HepG2 (cell line): ENCODE data around the gene HEXIM1. TPM values are rescaled to one million over a fixed set of nuclear protein-coding genes. Genes with fewer than 3 reads are reported as not detected.

Experiments
- AGO2 ChIP-seq: fragments of 200-400 bp; formaldehyde crosslinking; optimal IDR thresholded peaks from 2 replicates; pipeline ENCODE3; 2017; ENCODE audit warnings: mild to moderate bottlenecking, low read depth, low read length, moderate library complexity
- ARNTL ChIP-seq: sonication (generic); formaldehyde crosslinking; IDR thresholded peaks from 2 replicates; pipeline ENCODE4 v1.4.0; 2020; ENCODE audit warnings: mild to moderate bottlenecking, missing genetic modification reagents
- CHCHD3 ChIP-seq: sonication (generic); formaldehyde crosslinking; IDR thresholded peaks from 2 replicates; pipeline ENCODE4 v1.8.0; 2022; ENCODE audit warnings: mild to moderate bottlenecking, missing genetic modification reagents, moderate library complexity
- GTF3A ChIP-seq: sonication (generic); formaldehyde crosslinking; conservative IDR thresholded peaks from 2 replicates; pipeline ENCODE4 v1.4.0; 2020; ENCODE audit warnings: mild to moderate bottlenecking, missing genetic modification reagents
- HDAC6 ChIP-seq: fragments of 200-600 bp; sonication (generic); IDR thresholded peaks from 2 replicates; pipeline ENCODE4 v1.7.0; 2017; ENCODE audit warnings: mild to moderate bottlenecking, antibody characterized with exemption, low read length, low read depth
- HNRNPL ChIP-seq: fragments of 200-400 bp; formaldehyde crosslinking; IDR thresholded peaks from 2 replicates; pipeline ENCODE4 v1.6.1; 2017; ENCODE audit warnings: mild to moderate bottlenecking, low read depth, low read length
- NFE2L1 ChIP-seq: sonication (generic); formaldehyde crosslinking; IDR thresholded peaks from 2 replicates; pipeline ENCODE4 v1.4.0; 2020; ENCODE audit warnings: missing genetic modification reagents, mild to moderate bottlenecking, borderline replicate concordance
- NKX3-1 ChIP-seq: sonication (generic); formaldehyde crosslinking; IDR thresholded peaks from 2 replicates; pipeline ENCODE4 v1.5.0; 2020; ENCODE audit warnings: missing genetic modification reagents
- SNAPC4 ChIP-seq: sonication (generic); formaldehyde crosslinking; IDR thresholded peaks from 2 replicates; pipeline ENCODE4 v1.4.0; 2020; ENCODE audit warnings: mild to moderate bottlenecking, missing genetic modification reagents
- TCF7L2 ChIP-seq: IDR thresholded peaks from 2 replicates; pipeline ENCODE4 v1.6.1; 2011; ENCODE audit warnings: mild to moderate bottlenecking, low read depth, low read length, moderate library complexity
- ZBTB10 ChIP-seq: sonication (generic); formaldehyde crosslinking; IDR thresholded peaks from 2 replicates; pipeline ENCODE4 v1.4.0; 2020; ENCODE audit warnings: missing genetic modification reagents, borderline replicate concordance
- ZFP36L2 ChIP-seq: sonication (generic); formaldehyde crosslinking; IDR thresholded peaks from 2 replicates; pipeline ENCODE4 v1.4.0; 2020; ENCODE audit warnings: missing genetic modification reagents
- ZNF670 ChIP-seq: sonication (generic); formaldehyde crosslinking; IDR thresholded peaks from 2 replicates; pipeline ENCODE4 v1.8.0; 2022; ENCODE audit warnings: mild to moderate bottlenecking, missing genetic modification reagents, borderline replicate concordance
- polyA plus RNA-seq, 8 experiments: library from polyadenylated mRNA; depleted of rRNA in 3 of 8; stranded (reverse) in 7 of 8; unstranded in 1 of 8; fragments of >200 nt; fragmentation: Illumina TruSeq in 4 of 8; extraction: Trizol in 4 of 8; gene quantifications; 2 replicates each; pipeline versions ENCODE4 v1.2.1 to v1.2.3, GENCODE V29; 2011 to 2016; ENCODE audit warnings: low read depth in 4 of 8, missing spikeins in 1 of 8, mixed read lengths in 1 of 8; ENCODE audit not compliant: insufficient read depth in 1 of 8
- total RNA-seq, 5 experiments: library from RNA; depleted of rRNA; stranded (reverse); fragments of >200 nt; fragmentation: Illumina TruSeq; extraction: Trizol; gene quantifications; 2 replicates each; pipeline ENCODE4 v1.2.3, GENCODE V29; 2016; ENCODE audit warnings: low read depth in 1 of 5
- TF ChIP-seq, protein P1 (sequence below): sonication (generic); formaldehyde crosslinking; IDR thresholded peaks from 2 replicates; pipeline ENCODE4 v1.5.0; 2020; ENCODE audit warnings: mild to moderate bottlenecking, missing genetic modification reagents
- TF ChIP-seq, protein P2 (sequence below): sonication (generic); formaldehyde crosslinking; IDR thresholded peaks from 2 replicates; pipeline ENCODE4 v1.8.0; 2022; ENCODE audit warnings: missing genetic modification reagents, mild to moderate bottlenecking, borderline replicate concordance
- TF ChIP-seq, protein P3 (sequence below): IDR thresholded peaks from 2 replicates; pipeline ENCODE4 v1.6.1; 2016; ENCODE audit warnings: control low read depth

HEXIM1 gene
- total and polyA plus RNA-seq, 2 of the 13 experiments (the other 11 are each of a cell fraction or from before 2014, with no cell fraction given): 10.5 to 16.6 TPM

DNA sequence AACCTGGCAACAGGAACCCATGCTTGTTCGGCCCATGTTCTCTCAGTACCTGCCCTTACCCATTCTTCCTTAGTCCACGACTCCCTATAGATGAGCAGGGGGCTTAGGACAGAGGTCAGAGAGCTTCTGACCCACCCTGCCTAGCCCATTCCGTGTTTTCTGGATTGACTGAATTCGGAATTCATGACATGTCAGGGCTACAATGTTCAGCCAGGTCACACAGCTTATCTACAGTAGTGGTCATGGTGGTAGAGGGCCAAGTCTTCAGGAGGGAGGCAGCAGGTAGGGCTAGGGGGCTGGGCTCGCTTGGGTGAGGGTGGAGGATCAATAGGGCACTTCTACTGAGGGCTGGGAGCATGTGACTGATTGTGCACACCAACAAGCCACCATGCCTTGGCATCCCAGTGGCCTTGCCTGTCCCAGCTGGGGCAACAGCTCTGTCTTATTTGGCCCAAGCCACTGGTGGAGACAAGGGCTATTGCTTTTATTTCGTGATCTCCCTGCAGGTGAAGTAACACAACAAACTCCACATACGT lies 16.5 kb downstream of the HEXIM1 start (continued):
- TF ChIP-seq, protein P1, sequence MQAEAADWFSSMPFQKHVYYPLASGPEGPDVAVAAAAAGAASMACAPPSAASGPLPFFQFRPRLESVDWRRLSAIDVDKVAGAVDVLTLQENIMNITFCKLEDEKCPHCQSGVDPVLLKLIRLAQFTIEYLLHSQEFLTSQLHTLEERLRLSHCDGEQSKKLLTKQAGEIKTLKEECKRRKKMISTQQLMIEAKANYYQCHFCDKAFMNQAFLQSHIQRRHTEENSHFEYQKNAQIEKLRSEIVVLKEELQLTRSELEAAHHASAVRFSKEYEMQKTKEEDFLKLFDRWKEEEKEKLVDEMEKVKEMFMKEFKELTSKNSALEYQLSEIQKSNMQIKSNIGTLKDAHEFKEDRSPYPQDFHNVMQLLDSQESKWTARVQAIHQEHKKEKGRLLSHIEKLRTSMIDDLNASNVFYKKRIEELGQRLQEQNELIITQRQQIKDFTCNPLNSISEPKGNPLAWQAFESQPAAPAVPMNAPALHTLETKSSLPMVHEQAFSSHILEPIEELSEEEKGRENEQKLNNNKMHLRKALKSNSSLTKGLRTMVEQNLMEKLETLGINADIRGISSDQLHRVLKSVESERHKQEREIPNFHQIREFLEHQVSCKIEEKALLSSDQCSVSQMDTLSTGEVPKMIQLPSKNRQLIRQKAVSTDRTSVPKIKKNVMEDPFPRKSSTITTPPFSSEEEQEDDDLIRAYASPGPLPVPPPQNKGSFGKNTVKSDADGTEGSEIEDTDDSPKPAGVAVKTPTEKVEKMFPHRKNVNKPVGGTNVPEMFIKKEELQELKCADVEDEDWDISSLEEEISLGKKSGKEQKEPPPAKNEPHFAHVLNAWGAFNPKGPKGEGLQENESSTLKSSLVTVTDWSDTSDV (CRISPR knock-in tag): no peak
- no peak for TF ChIP-seq ARNTL (CRISPR knock-in tag)
- no peak for TF ChIP-seq TCF7L2
- TF ChIP-seq HNRNPL: no peak
- TF ChIP-seq ZNF670 (CRISPR knock-in tag): no peak
- peak; percentile 67 for TF ChIP-seq AGO2
- TF ChIP-seq, protein P2, sequence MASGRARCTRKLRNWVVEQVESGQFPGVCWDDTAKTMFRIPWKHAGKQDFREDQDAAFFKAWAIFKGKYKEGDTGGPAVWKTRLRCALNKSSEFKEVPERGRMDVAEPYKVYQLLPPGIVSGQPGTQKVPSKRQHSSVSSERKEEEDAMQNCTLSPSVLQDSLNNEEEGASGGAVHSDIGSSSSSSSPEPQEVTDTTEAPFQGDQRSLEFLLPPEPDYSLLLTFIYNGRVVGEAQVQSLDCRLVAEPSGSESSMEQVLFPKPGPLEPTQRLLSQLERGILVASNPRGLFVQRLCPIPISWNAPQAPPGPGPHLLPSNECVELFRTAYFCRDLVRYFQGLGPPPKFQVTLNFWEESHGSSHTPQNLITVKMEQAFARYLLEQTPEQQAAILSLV (CRISPR knock-in tag): no peak
- TF ChIP-seq SNAPC4 (CRISPR knock-in tag): no peak
- no peak for TF ChIP-seq HDAC6
- TF ChIP-seq GTF3A (CRISPR knock-in tag): no peak
- TF ChIP-seq, protein P3, sequence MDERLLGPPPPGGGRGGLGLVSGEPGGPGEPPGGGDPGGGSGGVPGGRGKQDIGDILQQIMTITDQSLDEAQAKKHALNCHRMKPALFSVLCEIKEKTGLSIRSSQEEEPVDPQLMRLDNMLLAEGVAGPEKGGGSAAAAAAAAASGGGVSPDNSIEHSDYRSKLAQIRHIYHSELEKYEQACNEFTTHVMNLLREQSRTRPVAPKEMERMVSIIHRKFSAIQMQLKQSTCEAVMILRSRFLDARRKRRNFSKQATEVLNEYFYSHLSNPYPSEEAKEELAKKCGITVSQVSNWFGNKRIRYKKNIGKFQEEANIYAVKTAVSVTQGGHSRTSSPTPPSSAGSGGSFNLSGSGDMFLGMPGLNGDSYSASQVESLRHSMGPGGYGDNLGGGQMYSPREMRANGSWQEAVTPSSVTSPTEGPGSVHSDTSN (CRISPR knock-in tag): no peak
- no peak for TF ChIP-seq ZBTB10
- TF ChIP-seq NFE2L1: no peak
- TF ChIP-seq CHCHD3 (CRISPR knock-in tag): no peak
- no peak for TF ChIP-seq ZFP36L2
- TF ChIP-seq NKX3-1 (CRISPR knock-in tag): no peak
